Stimulated activated naive CD8-positive, alpha-beta T cell treated with anti-CD3 and anti-CD28 coated beads, Interleukin-15, Interleukin-2, amounts not matched to agents 100 U/mL and 50 U/mL, for 24 hours (primary cell): ENCODE results near the gene SV2B.

Experiments used
- ATAC-seq: fragments of 150-1000 bp; cut with Tn5 transposase; one replicate; pipeline ENCODE4 v1.10.0; 2021
- DNase-seq: peaks from one replicate; pipeline ENCODE4 v3.0.0; 2021

SV2B gene

DNA sequence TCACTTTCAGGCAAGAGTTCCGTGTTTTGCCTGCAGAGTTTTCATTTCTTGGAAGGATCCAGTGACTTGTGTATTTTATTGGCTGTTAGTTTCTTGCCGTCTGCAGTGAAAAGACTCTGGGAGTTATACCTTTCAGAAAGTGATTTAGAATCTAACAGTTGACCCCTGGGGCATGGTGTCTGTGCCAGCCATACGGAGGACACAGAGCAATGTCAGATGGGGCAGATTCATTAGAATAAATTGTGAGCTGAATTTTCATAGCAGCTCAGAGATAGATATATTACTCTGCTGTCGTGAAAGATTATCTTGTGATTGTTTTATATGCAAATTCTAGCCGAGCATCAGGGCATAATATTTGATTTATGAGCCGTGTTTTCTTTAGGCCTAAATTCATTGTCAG is 131.6 kb downstream of the SV2B start:
- DNase-seq = no peak
- ATAC-seq = no peak

DNA sequence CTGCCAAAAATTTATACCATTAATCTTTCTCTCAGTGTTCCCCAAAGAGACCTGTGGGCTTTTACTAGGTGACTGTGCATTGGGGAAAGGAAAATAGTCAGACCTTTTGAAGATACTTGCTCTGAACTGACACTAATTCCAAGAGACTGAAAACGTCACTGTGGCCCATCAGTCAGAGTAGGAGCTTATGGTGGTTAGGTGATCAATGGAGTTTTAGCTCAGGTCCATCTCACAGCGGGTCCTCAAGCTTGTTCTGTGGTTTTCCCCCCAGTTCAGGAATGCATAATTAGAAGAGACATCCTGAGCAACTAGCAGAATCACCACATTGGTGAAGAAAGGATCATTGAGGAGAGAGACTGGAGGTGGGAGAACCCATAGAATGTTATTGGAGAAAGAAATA is 134.7 kb downstream of the SV2B start:
- DNase-seq (no peak), ATAC-seq (no peak)

DNA sequence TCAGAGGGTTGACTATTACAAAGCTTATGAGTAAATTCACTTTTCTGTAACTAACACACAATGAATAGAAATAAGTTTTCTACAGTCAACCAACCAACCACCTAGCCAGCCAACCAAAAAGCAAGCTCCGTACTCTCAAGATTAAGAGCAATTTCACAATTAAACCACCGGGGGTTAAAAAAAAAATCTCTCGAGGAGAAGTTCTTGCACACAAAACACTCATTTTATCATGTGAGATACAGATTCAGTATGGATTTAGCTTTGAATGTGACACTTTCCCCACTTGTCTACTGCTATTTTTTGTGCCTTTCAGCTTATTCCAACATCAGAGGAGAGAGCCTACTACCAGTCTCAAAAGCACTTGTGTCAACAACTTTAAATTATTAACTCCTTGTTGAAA is 135.3 kb downstream of the SV2B start:
- DNase-seq (no peak), ATAC-seq (no peak)

DNA sequence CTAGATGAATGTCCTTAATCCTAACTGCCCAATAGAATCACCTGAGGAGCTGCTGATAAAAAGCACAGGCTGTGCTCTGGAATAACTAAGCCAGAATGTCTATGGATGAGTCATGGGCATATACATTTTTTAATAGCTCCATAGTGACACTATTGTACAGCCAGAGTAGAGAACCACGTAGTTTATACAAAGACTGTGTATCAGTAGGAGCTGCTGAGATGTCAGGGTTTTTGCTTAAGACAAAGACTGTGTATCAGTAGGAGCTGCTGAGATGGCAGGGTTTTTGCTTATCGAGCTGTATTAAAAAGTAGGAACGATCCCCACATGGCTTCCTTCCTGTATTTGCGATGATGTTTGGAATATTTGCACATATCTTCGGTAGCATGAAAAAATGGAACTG is 137.4 kb downstream of the SV2B start:
- DNase-seq (no peak), ATAC-seq (no peak)

DNA sequence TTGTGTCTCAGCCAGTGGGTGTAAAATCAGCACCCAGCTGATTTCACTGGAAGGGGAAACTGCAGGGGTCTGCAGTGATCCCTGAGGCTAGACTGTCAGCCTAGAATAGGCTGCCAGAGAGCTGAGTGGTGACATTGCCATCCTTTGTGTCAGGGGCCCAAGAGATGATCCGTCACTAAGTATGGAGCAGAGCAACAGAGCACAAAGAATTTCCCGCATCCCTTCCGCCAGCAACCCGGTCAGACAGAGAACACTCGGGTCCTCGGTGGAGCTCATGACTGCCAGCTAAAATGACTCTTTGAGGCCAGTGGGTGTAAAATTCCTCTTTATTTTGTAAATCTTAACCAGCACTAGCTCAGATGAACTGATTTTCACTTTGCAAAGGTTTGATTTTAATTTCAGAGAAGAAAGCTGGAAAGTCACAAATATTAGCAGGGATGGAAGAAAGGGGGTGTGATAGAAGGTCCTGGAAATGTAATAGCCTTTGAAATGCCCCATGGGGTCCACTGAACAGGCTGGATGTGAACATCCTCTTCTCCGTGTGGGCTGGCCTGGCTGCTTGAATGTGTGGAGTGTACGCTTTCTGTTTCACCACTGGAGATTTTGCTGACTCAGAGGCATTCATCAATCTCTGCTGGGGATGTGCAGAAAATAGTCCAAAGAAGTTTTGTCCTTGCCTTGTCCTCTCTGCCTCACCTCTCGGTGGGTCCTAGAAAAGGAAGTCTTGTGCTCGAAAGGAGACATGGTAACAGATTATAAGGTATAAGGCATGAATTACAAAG is 138.8 kb downstream of the SV2B start:
- no peak for DNase-seq
- no peak for ATAC-seq

DNA sequence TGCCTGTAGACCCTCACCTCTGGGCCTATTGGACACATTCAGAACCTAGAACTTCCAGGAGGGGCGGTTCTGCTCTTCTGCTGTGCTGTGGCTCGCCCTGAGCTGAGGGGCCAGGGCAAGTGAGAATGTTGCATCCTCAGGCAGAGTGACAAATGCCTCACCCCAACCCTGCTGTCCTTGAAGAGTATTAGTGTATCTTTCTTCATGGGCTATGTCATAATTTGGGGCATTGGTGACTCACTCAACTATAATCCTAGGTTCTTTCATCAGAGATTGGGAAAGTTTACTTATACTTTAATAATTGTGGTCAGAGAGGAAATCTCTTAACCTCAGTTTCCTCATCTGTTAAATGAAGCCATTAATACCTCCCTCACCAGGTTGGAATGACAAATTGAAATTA is 143.8 kb downstream of the SV2B start:
- no peak for DNase-seq
- ATAC-seq = no peak

DNA sequence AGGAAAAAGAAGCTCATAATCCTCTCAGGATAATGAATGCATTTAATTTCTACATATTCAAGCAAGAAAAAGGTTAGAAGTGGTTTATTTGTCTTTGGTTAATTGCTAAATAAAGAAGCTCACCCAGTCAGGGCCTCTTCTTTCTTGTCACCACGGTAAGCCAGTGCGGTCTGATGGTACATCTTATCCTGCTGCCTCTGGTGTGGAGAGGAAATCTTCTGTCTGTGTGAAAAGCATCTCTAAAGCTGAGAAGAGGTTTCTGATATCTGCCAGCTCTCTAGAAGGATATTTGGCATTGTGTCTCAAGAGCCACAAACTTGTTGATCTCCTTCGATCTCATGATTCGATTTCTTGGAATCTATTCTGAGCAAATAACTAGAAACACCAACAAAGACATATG is 144.9 kb downstream of the SV2B start:
- ATAC-seq (no peak), DNase-seq (no peak)

DNA sequence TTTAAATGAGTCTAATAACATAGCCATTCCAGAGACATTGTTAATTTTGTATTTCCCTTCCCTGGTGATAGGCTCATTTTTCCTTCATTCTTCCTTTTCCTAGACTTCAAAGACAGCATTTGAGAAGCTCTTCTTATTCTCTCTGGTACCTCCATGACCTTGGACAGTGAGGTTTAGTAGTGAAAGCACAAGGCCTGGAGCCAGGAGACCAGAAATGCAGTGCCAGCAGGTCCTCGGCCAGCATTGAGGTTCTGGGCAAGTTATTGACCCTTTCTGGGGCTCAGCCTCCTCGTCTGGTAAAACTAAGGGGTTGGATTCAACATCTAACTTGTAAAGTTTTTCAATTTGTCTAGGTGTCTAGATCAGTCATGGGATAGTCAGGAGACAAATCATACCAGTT is 146.9 kb downstream of the SV2B start:
- DNase-seq = no peak
- no peak for ATAC-seq

DNA sequence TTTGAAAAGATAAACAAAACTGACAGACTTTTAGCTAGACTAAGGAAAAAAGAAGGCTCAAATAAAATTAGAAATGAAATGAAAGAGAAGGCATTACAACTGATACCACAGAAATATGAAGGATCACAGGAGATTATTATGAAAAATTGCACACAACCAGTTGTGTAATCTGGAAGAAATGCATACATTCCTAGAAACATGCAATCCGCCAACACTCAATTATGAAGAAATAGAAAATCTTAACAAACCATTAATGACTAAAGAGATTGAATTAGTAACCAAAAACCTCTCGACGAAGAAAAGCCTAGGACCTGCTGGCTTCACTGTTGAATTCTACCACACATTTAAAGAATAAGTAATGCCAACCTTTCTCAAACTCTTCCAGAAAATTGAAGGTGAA is 149.5 kb downstream of the SV2B start:
- DNase-seq (no peak), ATAC-seq (no peak)

DNA sequence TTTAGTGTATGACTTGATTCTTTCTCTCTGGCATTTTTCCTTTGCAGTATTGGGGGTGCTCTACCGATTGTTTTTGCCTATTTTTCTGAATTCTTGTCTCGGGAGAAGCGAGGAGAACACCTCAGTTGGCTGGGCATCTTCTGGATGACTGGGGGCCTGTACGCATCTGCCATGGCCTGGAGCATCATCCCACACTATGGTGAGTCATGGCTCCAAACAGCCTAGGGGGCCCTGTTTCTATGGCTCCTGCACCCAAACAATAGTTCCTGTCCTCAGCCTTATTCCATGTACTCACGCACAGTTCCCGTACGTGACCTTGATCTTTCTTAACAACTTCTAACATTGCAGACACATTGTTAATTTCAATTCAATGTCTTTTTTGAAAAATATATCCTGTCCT is 152.3 kb downstream of the SV2B start:
- DNase-seq = no peak
- ATAC-seq = no peak

DNA sequence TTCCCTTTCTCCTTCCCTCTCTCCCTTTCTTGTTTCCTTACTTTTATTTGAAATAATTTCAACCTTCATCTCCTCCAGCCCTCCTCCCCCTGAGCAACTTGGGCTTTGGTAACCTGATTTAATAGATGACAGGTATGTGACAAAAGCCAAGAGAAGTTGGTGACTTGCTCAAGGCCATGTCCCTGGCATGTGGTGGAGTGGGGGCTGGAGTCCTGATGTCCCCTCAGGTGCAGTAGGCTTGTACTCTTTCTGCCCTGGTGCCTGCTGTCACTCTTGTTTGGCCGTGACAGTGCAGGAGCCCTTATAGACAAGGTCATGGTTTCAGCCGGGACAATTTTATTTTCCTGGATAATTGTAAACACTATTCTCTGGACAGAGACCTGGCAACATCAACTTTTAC is 152.7 kb downstream of the SV2B start:
- ATAC-seq (no peak), DNase-seq (no peak)

DNA sequence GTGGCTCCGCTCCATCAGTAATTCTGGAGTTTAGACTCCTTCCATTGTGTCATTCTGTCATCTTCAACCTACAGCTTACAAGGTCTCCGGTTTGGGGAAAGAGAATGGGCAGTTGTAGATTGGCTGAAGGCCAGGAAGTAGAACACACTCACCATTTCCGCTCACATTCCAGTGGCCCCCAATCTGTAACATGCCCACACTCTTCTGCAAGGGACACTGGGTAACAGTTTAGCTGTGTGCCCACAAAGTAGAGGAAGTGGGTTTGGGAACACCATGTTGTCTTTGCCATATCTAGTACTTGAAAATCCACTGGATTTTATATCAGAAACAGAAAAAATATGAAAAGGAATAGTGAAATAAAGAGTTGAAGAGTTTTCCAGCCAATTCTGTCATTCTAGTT is 153.5 kb downstream of the SV2B start:
- ATAC-seq = no peak
- no peak for DNase-seq

DNA sequence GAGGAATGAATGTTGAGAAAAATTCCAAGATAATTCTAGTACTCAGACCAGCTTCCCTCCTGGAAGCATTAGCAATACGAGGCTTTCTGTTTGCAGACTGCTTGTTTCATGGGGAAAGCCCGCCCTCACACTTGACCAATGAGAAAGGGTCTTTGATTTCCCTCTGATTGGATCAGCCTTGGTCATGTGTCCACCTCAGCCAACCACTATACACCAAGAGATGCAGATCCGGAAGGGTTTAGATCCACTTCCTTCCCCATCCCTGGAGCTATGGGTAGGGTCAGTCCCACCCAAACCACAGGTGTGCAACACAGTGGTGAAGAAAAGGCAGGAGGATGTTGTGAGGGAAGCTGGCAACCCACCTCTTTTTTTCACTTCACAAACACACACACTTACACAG is 154.7 kb downstream of the SV2B start:
- no peak for ATAC-seq

DNA sequence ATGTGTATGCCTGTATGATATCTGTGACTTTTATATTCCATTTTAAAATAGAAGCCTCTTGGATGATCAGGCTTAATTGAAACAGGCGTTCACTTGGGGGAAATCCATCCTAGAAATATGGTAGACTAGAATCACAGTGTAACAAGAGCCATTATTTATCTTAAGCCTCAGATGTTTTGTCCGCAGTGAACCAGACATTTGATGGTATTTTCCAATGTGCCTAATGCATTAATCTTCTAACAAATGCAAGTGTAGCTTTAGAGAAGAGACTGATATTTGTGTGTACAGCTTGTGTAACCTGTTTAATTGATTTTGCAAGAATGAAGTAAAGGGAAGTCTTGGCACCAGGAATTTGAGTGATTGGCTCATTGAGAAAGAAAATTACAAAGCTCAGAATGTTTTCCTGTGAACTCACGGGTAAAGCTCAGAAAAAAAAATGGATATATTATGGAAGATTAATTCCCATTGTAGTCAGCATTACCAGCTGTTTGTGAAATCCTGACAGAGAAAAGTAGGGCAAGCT is 155.7 kb downstream of the SV2B start:
- DNase-seq (no peak), ATAC-seq (no peak)

More for the DNA sequence above, 154.7 kb downstream of the SV2B start:
- DNase-seq = no peak

DNA sequence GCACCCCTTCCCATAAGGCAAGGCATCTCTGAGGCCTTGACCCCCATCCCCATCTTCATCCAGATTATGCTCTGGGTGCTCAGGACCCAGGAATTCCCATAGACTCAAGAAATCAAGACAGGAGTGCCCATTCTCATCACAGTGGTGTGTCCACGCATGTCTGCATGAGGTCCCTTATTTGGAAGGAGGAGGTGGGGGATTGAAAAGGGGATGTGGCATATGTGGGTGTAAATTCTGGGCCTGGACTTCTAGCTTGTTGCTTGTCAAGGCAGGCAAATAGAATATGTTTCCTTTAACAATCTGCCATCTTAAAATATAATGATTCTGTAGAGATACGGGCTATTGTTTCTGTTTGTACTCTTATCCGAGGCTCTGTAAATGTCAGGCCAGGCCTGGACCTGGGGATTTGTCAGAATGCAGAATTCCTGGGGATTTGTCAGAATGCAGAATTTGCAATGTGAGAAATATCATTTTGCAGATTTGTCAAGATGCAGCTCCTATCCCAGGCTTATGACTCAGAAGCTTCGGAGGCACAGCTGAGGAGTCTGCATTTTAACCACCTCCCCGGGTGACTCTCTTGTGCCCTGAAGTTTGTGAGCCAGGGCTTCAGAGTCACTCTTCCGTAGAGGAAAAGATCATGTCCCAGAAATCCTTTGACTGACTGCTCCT is 157.8 kb downstream of the SV2B start:
- ATAC-seq (no peak), DNase-seq (no peak)

DNA sequence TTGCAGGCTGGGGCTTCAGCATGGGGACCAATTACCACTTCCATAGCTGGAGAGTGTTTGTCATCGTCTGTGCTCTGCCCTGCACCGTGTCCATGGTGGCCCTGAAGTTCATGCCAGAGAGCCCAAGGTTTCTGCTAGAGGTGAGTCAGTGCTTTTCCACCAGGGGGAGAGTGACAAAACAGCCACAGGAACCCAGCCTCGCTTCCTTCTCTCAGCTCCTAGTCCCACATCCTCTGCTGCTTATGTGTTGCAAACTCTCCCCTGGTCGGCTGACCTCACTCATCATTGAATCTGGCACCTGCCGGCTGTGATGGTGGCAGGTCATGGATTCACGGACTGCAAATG is 158.3 kb downstream of the SV2B start:
- DNase-seq (no peak), ATAC-seq (peak; percentile 70)

DNA sequence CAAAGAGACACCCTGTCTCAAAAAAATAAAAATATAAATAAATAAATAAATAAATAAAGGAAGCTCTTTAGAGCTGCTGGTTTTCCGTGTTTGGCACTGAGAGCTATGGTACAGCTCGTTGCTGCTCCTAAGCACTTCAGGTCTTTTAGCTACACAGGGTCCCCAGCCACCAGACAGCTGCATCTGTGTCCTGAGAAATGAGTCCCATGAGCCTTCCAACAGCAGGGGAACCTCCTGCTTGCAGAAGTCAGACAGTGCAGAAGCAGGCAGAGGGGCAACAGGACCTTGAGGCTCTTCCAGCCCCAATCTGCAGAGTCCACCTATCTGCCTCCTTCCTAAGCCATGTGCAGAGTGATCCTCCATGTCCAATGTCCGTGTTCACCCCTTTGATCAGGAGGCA is 159.0 kb downstream of the SV2B start:
- ATAC-seq = no peak

DNA sequence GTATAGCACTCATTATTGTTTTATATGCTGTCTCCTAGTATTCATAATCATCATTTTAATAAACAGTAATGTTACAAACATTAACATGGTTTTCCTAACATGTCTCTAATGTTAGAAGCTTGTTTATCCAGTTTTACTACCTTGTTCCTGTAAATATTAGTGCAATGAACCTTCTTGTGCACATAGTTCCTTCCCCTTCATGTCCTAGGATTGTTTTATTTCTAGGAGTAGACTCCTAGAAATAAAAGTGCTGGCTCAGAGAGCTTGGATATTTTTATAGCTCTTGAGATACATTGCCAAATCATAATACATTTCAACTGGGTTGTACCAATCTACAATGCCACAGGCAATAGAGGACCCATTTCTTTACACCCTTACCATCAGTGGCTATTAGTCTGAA is 161.3 kb downstream of the SV2B start:
- no peak for ATAC-seq

More for the DNA sequence above, 159.0 kb downstream of the SV2B start:
- no peak for DNase-seq

DNA sequence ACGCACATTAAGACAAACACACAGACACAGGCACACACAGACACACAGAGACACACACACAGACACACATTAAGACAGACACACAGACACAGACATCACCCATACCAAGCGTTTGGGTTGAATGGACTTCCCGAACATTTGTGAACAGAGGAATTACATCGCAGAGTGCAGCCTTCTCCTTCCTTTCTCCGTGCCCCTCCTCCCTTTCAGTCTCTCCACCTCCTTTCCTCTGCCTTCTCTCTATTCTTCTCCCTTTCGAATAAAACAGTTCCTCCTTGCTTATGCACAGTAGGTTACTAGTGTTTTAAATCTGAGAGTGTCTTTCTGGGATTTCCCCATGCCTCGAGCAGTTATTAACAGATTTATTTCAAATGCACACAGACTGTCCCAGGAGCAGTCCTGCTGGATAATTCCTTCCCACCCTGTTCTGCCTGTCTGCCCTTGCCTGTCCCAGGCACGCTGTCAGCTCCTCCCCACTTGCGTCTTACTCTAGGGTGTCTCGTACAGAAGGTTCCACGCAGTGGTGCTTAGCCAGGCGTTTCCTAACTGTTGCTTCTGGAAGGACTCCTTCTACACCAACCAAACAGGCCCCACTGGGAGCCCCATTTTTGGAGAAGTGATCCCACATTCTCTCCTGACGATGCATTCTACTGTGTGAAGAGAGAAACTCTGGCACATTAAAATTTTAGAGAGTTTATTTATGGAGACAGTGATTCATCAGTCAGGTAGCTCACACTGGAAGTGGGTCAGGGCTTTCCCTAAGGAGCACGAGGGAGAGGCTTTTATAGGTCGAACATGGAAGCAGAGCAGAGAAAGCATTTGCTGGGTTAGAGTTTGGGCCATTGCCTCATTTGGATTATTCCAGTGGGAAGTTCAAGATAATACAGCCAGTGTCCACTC is 163.8 kb downstream of the SV2B start:
- DNase-seq = no peak
- ATAC-seq = no peak

More for the DNA sequence above, 161.3 kb downstream of the SV2B start:
- DNase-seq = no peak

DNA sequence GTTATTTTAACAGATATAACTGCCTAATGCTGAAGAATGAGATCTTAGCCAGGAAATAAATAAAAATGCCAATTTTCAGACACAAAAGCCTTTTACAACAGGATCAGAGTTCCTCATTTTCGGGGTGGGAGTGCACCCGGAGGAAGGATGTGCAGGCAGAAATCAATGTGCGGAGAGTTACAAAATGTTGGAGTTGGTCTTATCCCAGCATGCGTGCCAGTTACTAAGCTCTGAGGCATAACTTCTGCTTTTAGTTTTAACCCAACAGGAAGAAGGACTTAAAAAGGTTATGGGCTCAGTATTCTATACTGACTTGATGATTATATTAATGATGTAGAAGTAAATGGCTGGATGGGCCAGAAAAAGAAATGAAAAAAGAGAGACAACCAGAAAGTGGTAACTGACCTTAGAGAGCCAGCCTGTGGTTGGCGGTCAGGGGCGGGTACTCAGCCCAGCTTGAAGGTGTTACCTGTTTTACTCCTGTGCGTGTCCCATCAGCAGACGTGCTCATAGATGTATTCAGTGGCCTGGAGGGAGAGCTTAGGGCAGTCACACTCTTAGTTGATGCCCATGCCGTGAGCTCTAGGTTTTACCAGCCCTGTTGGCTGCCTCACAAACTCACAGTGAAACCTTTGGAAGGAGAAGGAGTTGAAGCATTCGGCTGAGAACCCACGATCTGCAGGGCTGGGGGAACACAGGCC is 164.7 kb downstream of the SV2B start:
- ATAC-seq (no peak), DNase-seq (no peak)

DNA sequence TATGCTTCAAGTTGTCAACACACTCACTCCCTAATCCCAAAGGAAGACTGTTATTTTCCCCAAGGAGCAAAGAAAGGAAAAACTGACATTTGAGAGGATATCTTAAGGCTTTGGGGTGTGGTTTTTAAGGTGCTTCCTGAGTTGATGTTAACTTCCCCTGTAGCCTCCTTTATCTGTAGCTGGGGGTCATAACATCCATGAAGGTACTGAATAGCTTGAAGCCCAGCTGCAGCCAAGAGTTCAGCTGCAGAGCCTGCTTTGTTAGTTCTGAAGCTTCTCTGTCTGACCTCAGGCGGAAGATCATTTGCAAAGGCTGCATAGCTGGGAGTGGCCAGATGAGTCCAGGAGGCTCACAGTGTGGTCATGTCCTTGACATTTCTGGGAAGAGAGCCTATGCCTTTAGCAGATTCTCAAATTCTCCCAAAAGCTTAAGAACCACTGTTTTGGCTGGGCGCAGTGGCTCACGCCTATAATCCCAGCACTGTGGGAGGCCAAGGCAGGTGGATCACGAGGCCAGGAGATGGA is 165.4 kb downstream of the SV2B start:
- no peak for ATAC-seq
- DNase-seq = no peak

DNA sequence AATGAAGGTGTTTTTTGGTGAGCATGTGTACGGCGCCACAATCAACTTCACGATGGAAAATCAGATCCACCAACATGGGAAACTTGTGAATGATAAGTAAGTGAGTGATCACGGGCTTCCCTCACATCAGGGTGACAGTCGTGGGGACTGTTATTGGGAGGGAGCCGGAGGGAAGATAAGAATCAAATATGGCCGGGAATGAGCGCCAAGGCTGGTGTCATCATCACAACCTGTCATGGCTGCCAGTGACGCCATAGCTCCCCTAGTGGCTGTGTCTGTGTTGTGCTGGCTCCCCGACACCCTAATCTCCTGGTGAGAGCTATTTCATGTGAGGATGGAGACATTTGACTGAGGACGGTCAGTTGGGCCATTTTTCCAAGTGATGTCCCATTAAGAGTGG is 168.5 kb downstream of the SV2B start:
- ATAC-seq (no peak), DNase-seq (peak; percentile 23)
